Body of pancreas (tissue), 4 donors: Measurements from ENCODE around the gene SLC7A6OS.

Experiments used
- CTCF ChIP-seq, 7 experiments: fragments of 450-650 bp in 4 of 7; fragments of 200-600 bp in 3 of 7; sonication (generic) in 3 of 7; IDR thresholded peaks; one replicate each; pipeline ENCODE4 v1.5.1; 2016 to 2019; ENCODE audit warnings: antibody characterized with exemption in 7 of 7
- POLR2A ChIP-seq, 3 donors: fragments of 450-650 bp; IDR thresholded peaks; one replicate each; pipeline ENCODE4 v1.6.1; 2016; ENCODE audit warnings: antibody characterized with exemption in 3 of 3, mild to moderate bottlenecking in 2 of 3

- TF ChIP-seq CTCF (IDR thresholded peaks at IDR 0.05): no peak
- TF ChIP-seq POLR2A (IDR thresholded peaks at IDR 0.05): no peak
These were observed 40.4 kb downstream of the SLC7A6OS start for GRCh38 chr16:68270353-68270752.
